Measurements from ENCODE around the gene EIF2S3.
"Not testable (repeated sequence)": the region's sequence is repeated elsewhere in the genome, so short reads cannot be mapped to it uniquely, and the experiment has no call there.

EIF2S3 gene

DNA sequence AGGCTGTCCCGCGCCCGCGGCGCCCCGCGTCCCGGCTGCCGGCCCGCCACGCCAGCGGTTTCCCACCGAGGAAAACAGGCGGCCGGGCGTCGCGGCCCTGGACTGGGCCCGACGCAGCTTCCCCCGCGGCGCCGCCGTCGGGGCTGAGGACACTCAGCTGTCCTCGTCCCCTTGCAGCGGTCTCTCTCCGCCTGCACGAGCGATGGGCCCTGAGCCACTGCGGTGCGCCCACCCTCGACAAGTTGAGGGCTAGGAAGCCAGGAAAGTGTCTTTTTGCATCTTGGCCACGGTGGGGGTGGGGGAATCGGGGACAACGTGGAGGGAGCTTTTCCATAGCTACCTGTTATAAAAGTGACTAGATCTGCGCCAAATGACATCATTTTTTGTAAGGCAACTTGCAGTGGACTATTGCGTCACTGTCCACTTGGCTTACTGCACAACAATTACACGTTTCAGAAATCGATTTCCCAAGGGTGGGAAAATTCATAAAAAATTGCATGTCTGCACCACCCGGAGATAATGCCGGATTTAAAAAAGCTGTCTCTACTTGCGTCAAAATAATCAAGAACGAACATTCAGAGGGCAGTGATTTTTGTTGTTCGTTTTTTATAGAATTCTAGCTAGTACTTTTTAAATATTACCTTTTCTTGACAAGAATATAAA lies 28.9 kb upstream of the EIF2S3 start:
- peak overlapping the region; percentile 58 for H3K4me3 ChIP-seq (replicated peaks; ENCODE audit: low read depth, low read length)
- DNase-seq (ENCODE audit: extremely low read depth, low read depth): no peak
- no peak for TF ChIP-seq CTCF (IDR thresholded peaks at IDR 0.05; ENCODE audit: low read depth, low read length, missing control alignments)

- TF ChIP-seq CTCF (IDR thresholded peaks at IDR 0.05; ENCODE audit: low read depth, low read length, missing control alignments): no peak
- peak overlapping the region; percentile 58 for H3K4me3 ChIP-seq (replicated peaks; ENCODE audit: low read depth, low read length)
- no peak for DNase-seq (ENCODE audit: extremely low read depth, low read depth)
Observed at GRCh38 chrX:24026432-24026831, 28.3 kb upstream of the EIF2S3 start.

- no peak for TF ChIP-seq CTCF (IDR thresholded peaks at IDR 0.05; ENCODE audit: low read depth, low read length, missing control alignments)
- peak within 1 kb of the TSS; percentile 58 for H3K4me3 ChIP-seq (replicated peaks; ENCODE audit: low read depth, low read length)
- no peak for DNase-seq (ENCODE audit: extremely low read depth, low read depth)
Observed at GRCh38 chrX:24027086-24027485, 27.7 kb upstream of the EIF2S3 start, which contains the start of gene KLHL15. Gene KLHL15, minus strand, starts transcription at chrX:24027186. Its CDS starts 20,493 bp downstream, at chrX:24006693.

- TF ChIP-seq CTCF (IDR thresholded peaks at IDR 0.05; ENCODE audit: low read depth, low read length, missing control alignments): no peak
- no peak for DNase-seq (ENCODE audit: extremely low read depth, low read depth)
Observed at GRCh38 chrX:24027985-24028384, 26.8 kb upstream of the EIF2S3 start.

GRCh38 chrX:24030597-24030996 lies 24.2 kb upstream of the EIF2S3 start:
- TF ChIP-seq CTCF (IDR thresholded peaks at IDR 0.05; ENCODE audit: low read depth, low read length, missing control alignments): no peak
- no peak overlapping the region for H3K4me3 ChIP-seq (replicated peaks; ENCODE audit: low read depth, low read length)
- no peak for DNase-seq (ENCODE audit: extremely low read depth, low read depth)

More at GRCh38 chrX:24027985-24028384, 26.8 kb upstream of the EIF2S3 start:
- H3K4me3 ChIP-seq (replicated peaks; ENCODE audit: low read depth, low read length): no peak overlapping the region

GRCh38 chrX:24034485-24034884 lies 20.3 kb upstream of the EIF2S3 start:
- no peak for TF ChIP-seq CTCF (IDR thresholded peaks at IDR 0.05; ENCODE audit: low read depth, low read length, missing control alignments)
- no peak for DNase-seq (ENCODE audit: extremely low read depth, low read depth)
- no peak overlapping the region for H3K4me3 ChIP-seq (replicated peaks; ENCODE audit: low read depth, low read length)

DNA sequence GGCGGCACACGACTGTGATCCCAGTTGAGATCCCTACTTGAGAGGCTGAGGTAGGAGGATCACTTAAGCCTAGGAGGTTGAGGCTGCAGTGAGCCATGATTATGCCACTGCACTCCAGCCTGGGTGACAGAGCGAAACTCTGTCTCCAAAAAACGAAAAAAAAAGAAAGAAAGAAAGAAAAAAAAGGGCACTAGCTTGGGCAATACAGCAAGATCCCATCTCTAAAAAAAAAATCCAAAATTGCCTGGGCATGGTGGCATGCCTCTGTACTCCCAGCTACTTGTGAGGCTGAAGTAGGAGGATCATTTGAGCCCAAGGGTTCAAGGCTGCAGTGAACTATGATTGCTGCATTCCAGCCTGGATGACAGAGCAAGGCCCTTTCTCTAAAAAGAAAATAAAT lies 17.0 kb upstream of the EIF2S3 start:
- DNase-seq (ENCODE audit: extremely low read depth, low read depth): no peak
- H3K4me3 ChIP-seq (replicated peaks; ENCODE audit: low read depth, low read length): no peak overlapping the region
- TF ChIP-seq CTCF (IDR thresholded peaks at IDR 0.05; ENCODE audit: low read depth, low read length, missing control alignments): no peak

GRCh38 chrX:24046060-24046459 lies 8.7 kb upstream of the EIF2S3 start:
- not testable (repeated sequence) for H3K4me3 ChIP-seq (replicated peaks; ENCODE audit: low read depth, low read length); DNase-seq (ENCODE audit: extremely low read depth, low read depth)

GRCh38 chrX:24049643-24050042 lies 5.1 kb upstream of the EIF2S3 start:
- not testable (repeated sequence) for H3K4me3 ChIP-seq (replicated peaks; ENCODE audit: low read depth, low read length); DNase-seq (ENCODE audit: extremely low read depth, low read depth)

Data from HFF-Myc (cell line).